UCSD-AML1 (cell line): ENCODE data around the gene GPR62.

ENCODE experiments used
- DNase-seq: peaks from one replicate; lab custom pipeline; 2025; ENCODE audit not compliant: unreplicated experiment; lab: John Stamatoyannopoulos, UW

GPR62 gene

DNA sequence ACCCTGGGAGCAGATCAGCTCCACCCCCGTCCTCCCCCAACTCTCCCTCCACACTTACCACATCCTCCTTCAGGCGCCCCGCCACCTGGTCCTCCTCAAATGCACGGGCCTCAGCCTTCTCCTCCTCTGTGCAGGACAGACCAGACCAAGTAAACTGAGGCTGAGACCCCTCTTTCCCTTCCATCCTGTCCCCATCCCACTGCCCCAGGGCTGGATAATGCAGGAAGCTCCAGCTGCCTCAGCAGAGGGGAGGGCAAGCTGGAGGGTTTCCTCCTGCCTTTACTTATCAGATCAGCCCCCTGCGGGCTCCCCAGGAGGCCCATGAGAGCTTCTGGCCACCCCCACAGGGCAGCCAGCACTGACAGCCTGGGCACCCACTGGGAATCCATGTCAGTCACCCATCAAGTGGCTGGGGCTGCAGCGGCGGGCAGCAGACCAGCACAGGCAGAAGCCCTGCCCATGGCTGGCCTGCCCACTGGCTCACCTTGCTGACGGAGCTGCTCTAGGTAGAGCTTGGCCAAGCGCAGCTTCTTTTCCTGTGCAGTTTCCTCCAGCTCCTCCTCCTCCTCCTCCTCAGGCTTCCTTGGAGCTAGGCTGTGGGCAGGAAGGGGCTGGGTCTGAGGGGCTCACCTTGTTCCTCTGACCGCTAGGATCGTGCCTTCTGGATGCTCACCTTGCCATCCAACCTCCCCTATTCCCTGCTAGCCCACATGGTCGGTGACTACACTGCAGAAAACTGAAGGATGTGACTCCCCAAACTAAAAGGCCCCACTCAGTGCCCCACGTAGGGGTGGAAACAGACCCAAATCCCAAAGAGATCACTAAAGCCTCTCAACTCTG is 17.4 kb upstream of the GPR62 start:
- no peak for DNase-seq

DNA sequence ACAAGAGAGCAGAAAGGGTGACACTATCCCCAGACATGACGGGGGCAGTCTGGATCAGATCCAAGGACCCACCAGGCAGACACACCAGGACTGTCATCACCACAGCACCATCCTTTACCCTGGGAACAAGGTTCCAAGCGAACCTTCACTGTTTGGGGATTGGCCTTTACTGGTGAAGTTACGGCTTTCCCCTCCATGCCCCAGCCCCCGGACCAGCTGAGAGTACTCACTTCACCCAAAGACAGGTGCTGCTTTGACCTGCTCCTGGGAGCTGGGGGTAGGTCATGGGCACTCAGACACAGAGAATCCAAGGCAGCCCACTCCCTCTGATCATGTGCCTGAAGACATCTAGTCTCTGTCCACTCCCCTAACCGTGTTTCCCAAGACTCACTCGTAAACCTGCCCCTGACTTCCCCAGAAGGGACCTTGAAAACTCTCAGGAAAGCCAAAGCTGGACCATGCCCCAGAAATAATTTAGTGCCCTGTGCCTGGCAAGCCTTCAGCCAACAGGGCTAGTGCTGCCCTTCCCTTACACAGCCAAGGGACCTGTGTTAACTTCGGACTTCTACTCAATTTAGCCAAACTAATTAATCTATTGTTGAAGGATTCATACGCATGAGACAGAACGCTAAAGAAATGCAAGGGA is 16.3 kb upstream of the GPR62 start:
- no peak for DNase-seq

- no peak for DNase-seq
These were observed 14.3 kb upstream of the GPR62 start for GRCh38 chr3:51940648-51941462.

GRCh38 chr3:51941463-51941797 is 13.8 kb upstream of the GPR62 start:
- no peak for DNase-seq

GRCh38 chr3:51941798-51942602 is 13.2 kb upstream of the GPR62 start, which contains the start of the genes PARP3 and RRP9:
Gene PARP3 (plus strand): TSS chr3:51942363. CDS start chr3:51943356, 993 bp downstream.
Gene RRP9 (minus strand): TSS chr3:51941904. CDS start chr3:51941867, 37 bp downstream.
- peak; percentile 100 for DNase-seq

- DNase-seq, result no peak
These were observed 12.4 kb upstream of the GPR62 start for GRCh38 chr3:51942603-51943450.

GRCh38 chr3:51943451-51944391 is 11.5 kb upstream of the GPR62 start:
- DNase-seq, result no peak

GRCh38 chr3:51944451-51945021 is 10.6 kb upstream of the GPR62 start:
- DNase-seq, result no peak

DNA sequence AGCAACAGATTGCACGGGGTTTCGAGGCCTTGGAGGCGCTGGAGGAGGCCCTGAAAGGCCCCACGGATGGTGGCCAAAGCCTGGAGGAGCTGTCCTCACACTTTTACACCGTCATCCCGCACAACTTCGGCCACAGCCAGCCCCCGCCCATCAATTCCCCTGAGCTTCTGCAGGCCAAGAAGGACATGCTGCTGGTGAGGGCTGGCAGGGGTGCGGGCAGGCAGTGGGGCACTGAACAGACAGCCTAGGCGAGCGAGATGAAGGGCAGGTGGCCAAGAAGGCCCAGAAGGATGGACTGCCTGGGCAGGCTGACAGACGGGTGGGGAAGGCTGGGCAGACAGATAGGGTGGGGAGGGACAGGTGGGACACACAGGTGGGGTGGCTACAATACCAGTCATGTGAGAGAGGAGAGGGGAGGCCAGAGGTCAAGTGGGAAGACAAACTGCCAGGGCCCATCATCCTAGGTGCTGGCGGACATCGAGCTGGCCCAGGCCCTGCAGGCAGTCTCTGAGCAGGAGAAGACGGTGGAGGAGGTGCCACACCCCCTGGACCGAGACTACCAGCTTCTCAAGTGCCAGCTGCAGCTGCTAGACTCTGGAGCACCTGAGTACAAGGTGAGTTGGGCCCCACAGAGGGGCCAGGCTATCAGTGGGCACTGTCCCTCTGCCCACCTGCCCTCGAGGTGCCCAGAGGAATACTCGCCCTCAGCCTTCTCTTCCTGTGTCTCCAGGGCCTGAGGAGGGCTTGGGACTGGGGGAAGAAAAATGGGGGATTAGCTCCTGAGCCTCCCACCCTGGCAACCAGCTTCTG is 9.9 kb upstream of the GPR62 start:
- no peak for DNase-seq

DNA sequence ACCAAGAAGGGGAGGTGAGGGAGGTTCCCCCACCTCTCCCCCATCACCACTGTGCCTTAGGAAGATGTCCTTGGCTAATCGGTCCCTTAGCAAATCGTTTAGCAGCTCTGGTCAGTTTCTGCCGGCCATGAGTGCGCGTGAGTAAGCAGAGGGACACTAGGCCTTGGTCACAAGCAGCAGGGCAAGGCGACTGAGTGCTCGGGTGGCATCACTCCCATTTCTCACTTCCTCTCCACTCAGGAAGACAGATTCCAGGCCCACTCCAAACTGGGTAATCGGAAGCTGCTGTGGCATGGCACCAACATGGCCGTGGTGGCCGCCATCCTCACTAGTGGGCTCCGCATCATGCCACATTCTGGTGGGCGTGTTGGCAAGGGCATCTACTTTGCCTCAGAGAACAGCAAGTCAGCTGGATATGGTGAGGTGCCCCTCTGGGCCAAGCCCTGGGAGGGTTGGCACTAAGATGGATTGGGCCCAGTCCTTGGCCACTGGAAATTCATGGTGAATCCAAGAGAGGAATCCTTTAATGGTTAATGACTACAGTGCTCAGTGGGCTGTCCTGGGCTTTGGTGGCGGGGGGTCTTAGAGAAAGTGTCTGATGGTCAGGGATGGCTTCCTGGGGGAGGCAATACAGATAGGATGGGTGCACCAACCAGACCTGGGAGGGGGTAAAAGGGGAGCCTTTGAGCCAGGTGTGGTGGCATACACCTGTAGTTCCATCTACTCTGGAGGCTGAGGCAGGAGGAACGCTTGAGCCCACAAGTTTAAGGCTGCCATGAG is 9.1 kb upstream of the GPR62 start:
- no peak for DNase-seq

DNA sequence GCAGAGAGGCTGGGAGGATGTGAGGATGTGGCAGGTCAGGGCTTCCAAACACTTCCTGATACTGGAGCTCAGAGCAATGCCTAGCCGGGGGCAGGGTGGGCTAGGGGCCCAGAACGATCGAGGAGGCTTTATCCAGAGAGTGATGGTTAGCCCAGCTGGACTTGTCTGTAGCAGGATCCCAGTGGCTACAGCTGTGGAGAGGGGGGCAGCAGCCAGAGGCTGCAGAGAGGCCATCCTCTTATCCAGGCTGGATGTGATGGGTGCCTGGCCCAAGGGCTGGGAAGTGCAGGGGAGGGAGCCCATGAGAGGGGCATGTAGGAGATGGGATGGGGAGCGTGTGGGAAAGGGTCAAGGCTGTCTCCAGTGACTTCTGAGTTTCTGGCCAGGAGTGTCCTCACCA is 8.4 kb upstream of the GPR62 start:
- DNase-seq, result no peak

DNA sequence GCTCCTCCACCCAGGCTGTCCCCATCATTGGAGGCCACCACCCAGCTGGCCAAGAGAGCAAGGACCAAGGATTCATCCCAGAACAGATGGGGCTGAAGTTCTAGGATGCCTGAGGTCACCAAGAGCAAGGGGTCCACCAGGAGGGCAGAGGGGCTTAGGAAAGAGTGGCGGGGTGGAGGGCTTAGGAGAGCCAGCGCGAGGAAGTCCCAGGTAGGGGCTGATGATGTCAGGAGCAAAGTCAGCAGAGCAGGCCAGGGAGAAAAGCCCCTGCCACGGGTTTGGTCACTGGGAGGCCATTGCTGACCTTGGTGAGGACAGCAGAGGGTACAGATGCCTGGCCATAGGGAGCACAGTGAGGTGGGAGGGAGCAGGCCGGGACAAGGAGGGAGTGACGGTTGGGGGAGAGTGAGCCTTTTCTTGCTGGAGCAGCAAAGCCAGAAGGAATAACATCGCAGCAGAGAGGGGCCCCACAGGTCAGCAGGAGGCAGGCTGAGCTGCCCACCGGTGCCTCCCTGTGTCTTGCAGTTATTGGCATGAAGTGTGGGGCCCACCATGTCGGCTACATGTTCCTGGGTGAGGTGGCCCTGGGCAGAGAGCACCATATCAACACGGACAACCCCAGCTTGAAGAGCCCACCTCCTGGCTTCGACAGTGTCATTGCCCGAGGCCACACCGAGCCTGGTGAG is 7.8 kb upstream of the GPR62 start:
- no peak for DNase-seq

DNA sequence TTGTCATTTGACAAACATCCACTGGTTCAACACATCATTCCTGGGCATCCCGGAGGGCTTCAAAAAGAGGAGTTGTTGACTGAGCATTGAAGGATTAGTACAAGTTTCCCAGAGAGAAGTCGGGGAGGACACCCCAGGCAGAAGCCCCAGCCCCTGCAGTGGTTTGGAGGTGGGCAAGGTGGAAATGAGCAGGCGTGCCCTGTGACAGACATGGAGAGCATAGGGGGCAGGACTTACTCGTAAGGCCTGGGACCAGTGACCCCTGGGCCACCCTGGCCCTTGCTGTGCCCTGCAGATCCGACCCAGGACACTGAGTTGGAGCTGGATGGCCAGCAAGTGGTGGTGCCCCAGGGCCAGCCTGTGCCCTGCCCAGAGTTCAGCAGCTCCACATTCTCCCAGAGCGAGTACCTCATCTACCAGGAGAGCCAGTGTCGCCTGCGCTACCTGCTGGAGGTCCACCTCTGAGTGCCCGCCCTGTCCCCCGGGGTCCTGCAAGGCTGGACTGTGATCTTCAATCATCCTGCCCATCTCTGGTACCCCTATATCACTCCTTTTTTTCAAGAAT is 7.1 kb upstream of the GPR62 start:
- DNase-seq, result no peak

- no peak for DNase-seq
These were observed 6.1 kb upstream of the GPR62 start for GRCh38 chr3:51949121-51949520.

- no peak for DNase-seq
These were observed 4.3 kb upstream of the GPR62 start for GRCh38 chr3:51950899-51951298.

GRCh38 chr3:51953445-51953844 is 1.7 kb upstream of the GPR62 start:
- DNase-seq, result no peak
